GM12875 (cell line): ENCODE measurements around the gene FBXO40.

Source experiments
- H3K4me3 ChIP-seq: one replicate; pipeline ENCODE4 v1.5.1; 2011; ENCODE audit warnings: low read depth, low read length, control low read depth
- TF ChIP-seq, protein P1 (sequence below): IDR thresholded peaks from 2 replicates; pipeline ENCODE4 v1.5.1; 2011; ENCODE audit warnings: low read depth, mild to moderate bottlenecking, control low read depth, inconsistent platforms, low read length, moderate library complexity, borderline replicate concordance; ENCODE audit not compliant: insufficient read depth

Gene FBXO40

GRCh38 chr3:121624147-121624899, 31.1 kb downstream of the FBXO40 start:
- TF ChIP-seq, protein P1, sequence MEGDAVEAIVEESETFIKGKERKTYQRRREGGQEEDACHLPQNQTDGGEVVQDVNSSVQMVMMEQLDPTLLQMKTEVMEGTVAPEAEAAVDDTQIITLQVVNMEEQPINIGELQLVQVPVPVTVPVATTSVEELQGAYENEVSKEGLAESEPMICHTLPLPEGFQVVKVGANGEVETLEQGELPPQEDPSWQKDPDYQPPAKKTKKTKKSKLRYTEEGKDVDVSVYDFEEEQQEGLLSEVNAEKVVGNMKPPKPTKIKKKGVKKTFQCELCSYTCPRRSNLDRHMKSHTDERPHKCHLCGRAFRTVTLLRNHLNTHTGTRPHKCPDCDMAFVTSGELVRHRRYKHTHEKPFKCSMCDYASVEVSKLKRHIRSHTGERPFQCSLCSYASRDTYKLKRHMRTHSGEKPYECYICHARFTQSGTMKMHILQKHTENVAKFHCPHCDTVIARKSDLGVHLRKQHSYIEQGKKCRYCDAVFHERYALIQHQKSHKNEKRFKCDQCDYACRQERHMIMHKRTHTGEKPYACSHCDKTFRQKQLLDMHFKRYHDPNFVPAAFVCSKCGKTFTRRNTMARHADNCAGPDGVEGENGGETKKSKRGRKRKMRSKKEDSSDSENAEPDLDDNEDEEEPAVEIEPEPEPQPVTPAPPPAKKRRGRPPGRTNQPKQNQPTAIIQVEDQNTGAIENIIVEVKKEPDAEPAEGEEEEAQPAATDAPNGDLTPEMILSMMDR = no peak
- H3K4me3 ChIP-seq = no peak overlapping the region

- TF ChIP-seq, protein P1 = no peak
- H3K4me3 ChIP-seq = no peak overlapping the region
Observed at GRCh38 chr3:121626495-121626894, 33.3 kb downstream of the FBXO40 start.

GRCh38 chr3:121627211-121627610, 34.0 kb downstream of the FBXO40 start:
- H3K4me3 ChIP-seq = no peak overlapping the region
- TF ChIP-seq, protein P1 = no peak

- H3K4me3 ChIP-seq = no peak overlapping the region
- TF ChIP-seq, protein P1 = no peak
Observed at GRCh38 chr3:121627622-121628021, 34.4 kb downstream of the FBXO40 start.

DNA sequence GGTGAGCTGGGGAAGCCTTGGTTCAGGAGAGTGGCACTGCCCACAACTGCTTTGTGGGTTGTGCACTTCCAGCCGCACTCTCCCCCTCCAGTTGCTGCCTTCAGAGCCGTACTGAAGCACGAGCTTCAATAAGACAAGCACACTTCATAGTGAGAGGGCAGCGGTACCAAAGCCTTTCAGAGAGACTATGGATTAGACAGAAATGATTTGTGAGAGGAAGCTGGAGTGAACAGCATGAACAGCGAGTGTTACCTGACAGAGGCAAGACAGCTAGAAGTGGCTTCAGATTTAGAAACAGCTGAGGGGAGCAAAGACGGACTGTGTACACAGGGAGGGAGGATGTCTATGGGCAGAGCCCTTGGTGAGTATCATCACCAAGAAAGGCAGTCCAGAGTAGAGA, 36.4 kb downstream of the FBXO40 start:
- TF ChIP-seq, protein P1 = no peak

DNA sequence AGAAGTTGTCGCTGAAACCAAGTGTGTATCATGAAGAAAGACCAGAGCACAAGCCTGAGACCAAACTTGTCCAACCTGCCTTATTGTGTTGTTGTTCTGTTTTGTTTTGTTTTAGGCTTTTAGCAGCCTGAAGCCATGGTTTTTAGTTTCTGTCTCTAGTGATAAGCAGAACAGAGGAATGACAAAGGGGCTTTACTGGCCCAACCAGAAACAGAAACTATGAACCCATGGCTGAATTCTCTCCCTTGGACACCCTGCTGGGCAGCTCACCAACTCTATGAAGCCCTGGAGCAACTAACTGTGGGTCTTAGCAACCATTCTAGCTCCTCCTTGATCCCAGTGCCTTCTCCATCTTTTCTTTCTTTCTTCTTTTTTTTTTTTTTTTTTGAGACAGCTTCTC, 37.2 kb downstream of the FBXO40 start:
- TF ChIP-seq, protein P1 = no peak
- no peak overlapping the region for H3K4me3 ChIP-seq

More for the DNA sequence above, 36.4 kb downstream of the FBXO40 start:
- H3K4me3 ChIP-seq = no peak overlapping the region

- H3K4me3 ChIP-seq = no peak overlapping the region
- TF ChIP-seq, protein P1 = no peak
Observed at GRCh38 chr3:121637922-121638321, 44.7 kb downstream of the FBXO40 start.
